ENCODE data around the gene PXN. TPM values are rescaled to one million over a fixed set of nuclear protein-coding genes. Genes with fewer than 3 reads are reported as not detected.

PXN gene
- total and polyA plus RNA-seq, 10 of the 15 experiments (the other 5 are each of a cell fraction or from before 2014, with no cell fraction given), result 1.0 to 32.0 (median 11.5) TPM

GRCh38 chr12:120190386-120190785, 75.1 kb downstream of the PXN start (continued):
- TF ChIP-seq ETV6 (conservative IDR thresholded peaks at IDR 0.05 in 1 of 2, IDR thresholded peaks at IDR 0.05 in 1 of 2; ENCODE audit: borderline replicate concordance in 1 of 2, low read depth in 1 of 2), result no peak
- TF ChIP-seq, protein P1, sequence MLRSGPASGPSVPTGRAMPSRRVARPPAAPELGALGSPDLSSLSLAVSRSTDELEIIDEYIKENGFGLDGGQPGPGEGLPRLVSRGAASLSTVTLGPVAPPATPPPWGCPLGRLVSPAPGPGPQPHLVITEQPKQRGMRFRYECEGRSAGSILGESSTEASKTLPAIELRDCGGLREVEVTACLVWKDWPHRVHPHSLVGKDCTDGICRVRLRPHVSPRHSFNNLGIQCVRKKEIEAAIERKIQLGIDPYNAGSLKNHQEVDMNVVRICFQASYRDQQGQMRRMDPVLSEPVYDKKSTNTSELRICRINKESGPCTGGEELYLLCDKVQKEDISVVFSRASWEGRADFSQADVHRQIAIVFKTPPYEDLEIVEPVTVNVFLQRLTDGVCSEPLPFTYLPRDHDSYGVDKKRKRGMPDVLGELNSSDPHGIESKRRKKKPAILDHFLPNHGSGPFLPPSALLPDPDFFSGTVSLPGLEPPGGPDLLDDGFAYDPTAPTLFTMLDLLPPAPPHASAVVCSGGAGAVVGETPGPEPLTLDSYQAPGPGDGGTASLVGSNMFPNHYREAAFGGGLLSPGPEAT (IDR thresholded peaks at IDR 0.05; ENCODE audit: low read depth), result no peak

GRCh38 chr12:120186654-120187053, 78.9 kb downstream of the PXN start:
- no peaks in the 10 kb centered on the region for H3K27me3 ChIP-seq (replicated peaks in 1 of 2; ENCODE audit: control insufficient read depth in 2 of 2, insufficient read depth in 2 of 2, low read length in 1 of 2)
- CTCF ChIA-PET, result interaction anchor here (5.4 kb wide), 1 partner anchor 14 kb away, joined by 32 read pairs; the partner anchor contains the start of gene RPLP0
- ATAC-seq (no peak), FAIRE-seq (no peak), DNase-seq (ENCODE audit: low read depth, low spot score) (no peak)
- 97% methylated on average over 4 of the region's 4 CpGs for WGBS (ENCODE audit: insufficient coverage, insufficient replicate concordance, low lambda C conversion rate, missing lambda C conversion rate)
- H4K20me1 ChIP-seq (ENCODE audit: control insufficient read depth, insufficient read depth), result no peaks in the 10 kb centered on the region
- H3K4me2 ChIP-seq (ENCODE audit: control insufficient read depth, insufficient read depth), result no peak overlapping the region; the same call in 1 of the 2 replicates
- POLR2A ChIA-PET, result interaction anchor here (1.0 kb wide), 1 partner anchor 15 kb away, joined by 8 read pairs; the partner anchor contains the start of gene RPLP0
- intact Hi-C loops (cut with micrococcal nuclease; ENCODE audit: unreplicated experiment), result no loop called here
- TSS peak; percentile 6 for BruUV-seq (replicated peaks)
- peaks cover 16% of the 10 kb centered on the region for H3K4me1 ChIP-seq (ENCODE audit: control insufficient read depth, insufficient read depth, low read length)
- no peaks in the 10 kb centered on the region for H3K9me3 ChIP-seq (replicated peaks; ENCODE audit: control insufficient read depth, insufficient read depth, low read length)
- RAD21 ChIA-PET (ENCODE audit: unreplicated experiment), result no interaction called here
- no peak overlapping the region for H3K27ac ChIP-seq (ENCODE audit: control insufficient read depth, insufficient read depth)
- TF ChIP-seq NR2C1 (IDR thresholded peaks at IDR 0.05), result no peak
- peaks cover 40% of the 10 kb centered on the region for H3K79me2 ChIP-seq (ENCODE audit: control insufficient read depth, insufficient read depth, low read length)
- no peak overlapping the region for H3K4me3 ChIP-seq
- SMC1A ChIA-PET (ENCODE audit: uncharacterized antibody, unreplicated experiment), result no interaction called here
- in situ Hi-C loops (cut with MboI), result no loop called here
- no peak overlapping the region for H2AFZ ChIP-seq (ENCODE audit: control insufficient read depth, low read depth, low read length)
- H3K36me3 ChIP-seq (ENCODE audit: control insufficient read depth in 2 of 2, insufficient read depth in 2 of 2, low read length in 1 of 2), result peaks cover 28 to 48% of the 10 kb centered on the region in 2 experiments
- H3K9ac ChIP-seq (ENCODE audit: control insufficient read depth, insufficient read depth, low read length), result no peak overlapping the region
